GM19468 (cell line): ENCODE results near the gene ST3GAL2.
"Not testable (repeated sequence)": the region's sequence is repeated elsewhere in the genome, so short reads cannot be mapped to it uniquely, and the experiment has no call there.

Experiments
- ATAC-seq: cut with Tn5 transposase; IDR thresholded peaks from one replicate; pipeline ENCODE4 v1.9.1; 2021; ENCODE audit warnings: mild to moderate bottlenecking, moderate library complexity, moderate number of reproducible peaks; ENCODE audit not compliant: unreplicated experiment; ENCODE audit errors: extremely low read depth

Gene ST3GAL2

DNA sequence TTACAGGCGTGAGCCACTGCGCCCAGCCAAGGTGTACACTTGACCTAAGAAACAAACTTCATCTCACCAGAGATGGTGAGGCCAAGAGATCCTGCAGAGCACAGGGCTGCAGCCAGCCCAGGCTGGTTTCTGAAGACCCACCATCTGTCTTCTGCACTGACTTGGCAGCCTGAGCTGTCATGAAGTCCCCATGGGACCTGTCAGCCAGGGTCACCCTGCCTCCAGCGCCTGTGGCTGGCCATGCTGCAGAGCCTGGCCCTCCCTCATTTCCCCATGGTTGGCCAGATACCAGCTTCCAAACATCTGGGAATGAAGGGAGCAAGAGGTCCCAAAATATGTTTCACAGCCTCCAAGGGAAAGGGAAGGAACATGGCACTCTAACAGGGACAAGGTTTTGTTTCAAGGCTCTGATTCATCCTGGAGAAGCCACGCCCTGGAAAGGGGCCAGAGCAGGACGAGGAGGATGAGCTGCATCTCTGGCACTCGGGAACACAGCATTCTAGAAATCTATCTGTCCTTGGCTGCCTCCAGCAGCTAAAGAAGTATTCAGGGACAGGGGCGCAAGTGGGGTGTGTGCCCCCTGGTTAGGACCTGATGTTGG lies 46.9 kb downstream of the ST3GAL2 start:
- no peak for ATAC-seq

- ATAC-seq: no peak
Observed at GRCh38 chr16:70391446-70391845, 47.5 kb downstream of the ST3GAL2 start.

DNA sequence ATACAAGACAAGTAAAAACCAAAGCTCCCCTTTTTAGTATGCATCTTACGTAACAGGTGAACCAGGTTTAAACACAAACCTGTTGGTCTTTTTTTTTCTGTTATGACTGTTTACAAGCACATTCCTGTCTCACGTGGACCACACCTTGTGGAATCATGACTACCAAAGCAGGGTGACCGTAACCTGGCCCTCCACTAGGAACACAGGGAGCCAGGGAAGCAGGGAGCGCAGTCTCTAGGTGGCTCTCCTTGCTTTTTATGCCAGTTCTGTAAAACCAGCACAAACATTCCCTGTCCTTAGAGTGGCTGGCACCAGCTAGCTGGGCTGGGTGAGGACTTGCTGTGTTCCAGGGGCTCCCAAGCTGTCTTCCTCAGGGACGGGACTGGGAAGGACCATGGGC lies 48.1 kb downstream of the ST3GAL2 start:
- no peak for ATAC-seq

DNA sequence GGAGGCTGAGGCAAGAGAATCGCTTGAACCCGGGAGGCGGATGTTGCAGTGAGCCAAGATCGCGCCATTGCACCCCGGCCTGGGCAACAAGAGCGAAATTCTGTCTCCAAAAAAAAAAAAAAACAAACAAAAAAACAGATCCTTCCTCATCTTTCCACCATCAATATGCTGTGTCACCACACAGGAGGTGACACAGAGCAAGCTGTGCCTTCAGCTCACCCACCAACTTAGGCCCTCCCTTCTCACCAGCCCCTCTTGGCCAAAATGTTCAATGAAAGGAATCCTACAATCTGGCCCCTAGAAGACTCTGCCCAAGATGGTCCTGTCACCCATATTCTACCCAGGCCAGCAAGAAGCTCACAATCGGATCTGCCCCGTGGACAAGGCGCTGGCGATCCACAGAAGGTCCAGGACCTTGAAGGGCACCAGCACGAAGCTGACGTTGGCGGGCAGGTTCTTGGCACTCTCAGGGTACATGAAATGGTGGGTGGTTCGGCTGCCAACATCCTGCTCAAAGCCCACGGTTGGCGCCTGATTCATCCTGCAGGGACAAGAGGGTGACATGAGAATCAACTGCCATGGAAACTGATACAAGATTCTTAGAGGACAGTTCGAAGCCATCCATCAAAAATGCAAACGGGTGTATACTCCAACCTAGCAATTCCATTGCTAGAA lies 50.8 kb downstream of the ST3GAL2 start:
- no peak for ATAC-seq

DNA sequence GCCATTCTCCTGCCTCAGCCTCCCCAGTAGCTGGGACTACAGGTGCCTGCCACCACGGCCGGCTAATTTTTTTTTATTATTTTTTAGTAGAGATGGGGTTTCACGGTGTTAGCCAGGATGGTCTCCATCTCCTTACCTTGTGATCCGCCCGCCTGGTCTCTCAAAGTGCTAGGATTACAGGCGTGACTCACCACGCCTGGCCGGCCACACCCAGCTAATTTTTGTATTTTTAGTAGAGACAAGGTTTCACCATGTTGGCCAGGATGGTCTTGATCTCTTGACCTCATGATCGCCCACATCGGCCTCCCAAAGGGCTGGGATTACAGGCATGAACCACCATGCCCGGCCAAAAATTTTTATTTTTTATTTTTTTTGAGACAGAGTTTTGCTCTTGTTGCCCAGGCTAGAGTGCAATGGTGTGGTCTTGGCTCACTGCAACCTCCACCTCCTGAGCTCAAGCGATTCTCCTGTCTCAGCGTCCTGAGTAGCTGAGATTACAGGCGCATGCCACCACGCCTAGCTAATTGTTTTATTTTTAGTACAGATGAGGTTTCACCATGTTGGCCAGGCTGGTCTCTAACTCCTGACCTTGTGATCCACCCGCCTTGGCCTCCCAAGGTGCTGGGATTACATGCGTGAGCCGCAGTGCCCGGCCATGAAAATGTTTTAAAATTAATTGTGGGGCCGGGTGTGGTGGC lies 52.5 kb downstream of the ST3GAL2 start:
- ATAC-seq: not testable (repeated sequence)

DNA sequence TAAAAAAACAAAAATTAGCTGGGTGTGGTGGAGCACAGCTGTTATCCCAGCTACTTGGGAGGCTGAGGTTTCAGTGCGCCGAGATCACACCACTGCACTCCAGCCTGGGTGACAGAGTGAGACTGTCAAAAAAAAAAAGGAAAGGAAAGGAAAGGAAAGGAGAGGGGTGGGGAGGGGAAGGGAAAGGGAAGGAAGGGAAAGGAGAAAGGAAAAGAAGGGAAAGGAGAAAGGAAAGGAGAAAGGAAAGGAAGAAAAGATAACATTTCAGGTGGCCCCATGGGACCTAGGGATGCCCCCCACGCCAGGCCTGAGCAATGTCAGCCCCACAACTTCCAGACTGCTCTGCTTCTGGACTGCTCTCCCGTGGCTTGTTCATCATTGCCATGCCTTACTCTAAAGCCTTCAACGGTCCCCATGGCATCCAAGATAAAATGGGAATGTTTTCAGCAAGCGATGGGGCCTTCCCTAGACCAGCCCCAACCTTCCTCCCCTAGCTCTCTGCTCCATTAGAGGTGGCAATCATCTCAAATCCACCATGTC lies 55.4 kb downstream of the ST3GAL2 start:
- no peak for ATAC-seq

GRCh38 chr16:70381604-70382342 lies 57.1 kb downstream of the ST3GAL2 start:
- ATAC-seq: no peak

GRCh38 chr16:70380919-70381603 lies 57.8 kb downstream of the ST3GAL2 start:
- ATAC-seq: peak; percentile 81

- ATAC-seq: no peak
Observed at GRCh38 chr16:70380248-70380918, 58.5 kb downstream of the ST3GAL2 start.

DNA sequence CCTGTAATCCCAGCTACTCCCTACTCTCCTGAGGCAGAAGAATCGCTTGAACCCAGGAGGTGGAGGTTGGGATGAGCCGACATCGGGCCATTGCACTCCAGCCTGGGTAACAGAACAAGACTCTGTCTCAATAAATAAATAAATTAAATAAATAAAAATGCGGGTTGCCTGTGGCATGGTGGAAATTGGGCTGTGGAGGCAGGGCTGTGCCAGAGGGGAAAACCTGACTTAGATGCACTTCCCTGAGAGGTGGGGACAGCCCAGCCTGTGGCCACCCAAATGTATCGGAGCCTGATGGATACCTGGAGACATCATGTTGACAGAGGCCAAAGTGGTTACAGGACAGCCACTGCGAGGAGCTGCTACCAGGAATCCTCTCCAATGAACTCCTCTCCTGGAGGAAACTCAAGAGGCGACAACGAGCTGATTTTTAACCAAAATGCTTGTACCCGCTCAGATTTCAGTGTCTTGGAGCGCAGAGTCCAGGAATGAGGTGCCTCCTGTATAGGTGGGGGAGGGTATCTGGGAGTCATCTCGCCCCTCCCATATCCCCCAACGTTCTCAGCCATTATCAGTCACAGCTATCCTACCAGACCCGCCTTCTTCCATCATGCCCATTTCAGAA lies 59.9 kb downstream of the ST3GAL2 start:
- ATAC-seq: no peak

DNA sequence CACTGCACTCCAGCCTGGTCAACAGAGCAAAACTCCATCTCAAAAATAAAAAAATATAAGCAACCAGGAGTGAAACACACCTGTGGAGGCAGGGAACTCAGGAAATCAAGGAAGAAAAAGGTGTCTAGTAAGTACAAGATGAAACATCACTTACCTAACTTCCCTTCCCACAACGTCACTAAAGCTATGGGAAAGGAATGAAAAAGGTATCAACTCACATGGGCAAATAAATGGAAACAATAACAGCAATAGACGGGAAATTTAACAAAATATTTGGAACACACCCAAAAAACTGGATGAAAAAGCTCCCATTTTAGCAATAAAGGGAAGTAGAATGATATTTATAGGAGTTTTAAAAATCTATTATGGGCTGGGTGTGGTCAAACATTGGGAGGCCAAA lies 61.1 kb downstream of the ST3GAL2 start:
- no peak for ATAC-seq

GRCh38 chr16:70375636-70376611 lies 63.0 kb downstream of the ST3GAL2 start:
- no peak for ATAC-seq

DNA sequence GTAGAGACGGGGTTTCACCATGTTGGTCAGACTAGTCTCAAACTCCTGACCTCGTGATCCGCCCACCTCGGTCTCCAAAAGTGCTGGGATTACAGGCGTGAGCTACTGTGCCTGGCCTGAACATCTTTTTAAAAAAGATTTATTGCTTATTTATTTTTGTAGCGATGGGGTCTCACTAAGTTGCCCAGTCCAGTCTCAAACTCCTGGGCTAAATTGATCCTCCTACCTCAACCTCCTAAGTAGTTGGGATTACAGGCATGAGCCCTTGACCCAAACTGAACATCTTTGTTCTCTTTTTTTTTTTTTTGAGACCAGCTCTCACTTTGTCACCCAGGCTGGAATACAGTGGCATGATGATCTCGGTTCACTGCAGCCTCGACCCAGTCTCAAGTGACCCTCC lies 64.7 kb downstream of the ST3GAL2 start:
- no peak for ATAC-seq

DNA sequence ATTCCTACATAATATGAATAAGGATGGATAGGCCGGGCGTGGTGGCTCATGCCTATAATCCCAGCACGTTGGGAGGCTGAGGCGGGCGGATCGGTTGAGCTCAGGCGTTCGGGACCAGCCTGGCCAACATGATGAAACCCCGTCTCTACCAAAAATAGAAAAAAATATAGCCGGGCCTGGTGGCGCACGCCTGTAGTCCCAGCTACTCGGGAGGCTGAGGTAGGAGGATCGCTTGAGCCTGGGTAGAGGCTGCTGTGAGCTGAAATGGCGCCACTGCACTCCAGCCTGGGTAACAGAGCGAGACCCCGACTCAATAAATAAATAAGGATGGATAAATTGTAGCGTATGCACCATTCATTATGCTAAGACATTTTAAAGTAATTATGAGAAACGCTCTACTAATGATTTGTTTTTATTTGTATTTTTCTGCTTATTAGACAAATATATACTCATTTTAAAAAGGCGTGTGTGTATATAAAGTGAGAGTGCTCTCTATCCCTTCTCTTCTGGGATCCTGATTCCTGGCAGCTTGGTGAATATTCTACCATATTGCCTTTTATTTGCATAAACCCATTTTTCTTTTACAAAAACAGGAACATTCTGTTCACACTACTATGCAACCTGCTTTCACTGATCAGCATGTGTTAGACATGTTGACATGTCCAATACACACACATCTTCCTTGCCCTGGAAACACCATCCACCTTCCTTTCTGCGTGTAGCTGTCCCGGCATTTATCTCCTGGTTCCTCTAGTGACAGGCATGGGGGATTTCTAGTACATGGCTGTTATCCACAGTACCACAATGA lies 65.8 kb downstream of the ST3GAL2 start:
- no peak for ATAC-seq

GRCh38 chr16:70370924-70371323 lies 68.0 kb downstream of the ST3GAL2 start:
- no peak for ATAC-seq

- not testable (repeated sequence) for ATAC-seq
Observed at GRCh38 chr16:70370145-70370544, 68.8 kb downstream of the ST3GAL2 start.

DNA sequence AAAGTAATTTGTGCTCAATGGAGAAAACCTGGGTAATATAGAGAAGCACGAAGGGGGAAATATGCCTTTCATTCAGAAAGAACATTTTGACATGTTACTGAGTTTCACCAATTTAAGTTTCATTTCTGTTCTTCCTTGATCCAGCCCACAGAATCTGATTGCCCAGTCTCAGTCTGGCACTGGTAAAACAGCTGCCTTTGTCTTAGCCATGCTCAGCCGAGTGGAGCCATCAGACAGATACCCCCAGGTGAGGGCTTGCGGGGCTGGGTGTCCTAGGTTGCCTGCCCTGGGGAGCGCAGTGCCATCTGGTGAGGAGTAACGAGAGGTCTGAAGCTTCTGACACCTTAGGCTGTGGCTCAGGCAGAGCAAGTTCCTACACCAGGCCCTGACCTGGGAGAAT lies 74.5 kb downstream of the ST3GAL2 start:
- no peak for ATAC-seq
